ENCODE measurements around the gene COA3.

The COA3 gene

GRCh38 chr17:42844761-42845555 is 46.5 kb upstream of the COA3 start:
- TF ChIP-seq CTCF (IDR thresholded peaks at IDR 0.05; ENCODE audit: insufficient read depth, low read length, poor library complexity, severe bottlenecking) = no peak
- peaks cover 21% of the 10 kb centered on the region for H3K36me3 ChIP-seq (ENCODE audit: control insufficient read depth, insufficient read depth, low read length)
- DNase-seq (ENCODE audit: extremely low read depth, insufficient read length) = no peak

GRCh38 chr17:42844271-42844670 is 45.8 kb upstream of the COA3 start, which contains the start of gene AOC2:
Gene AOC2, plus strand, starts transcription at chr17:42844580. Its CDS starts 47 bp downstream, at chr17:42844627.
- H3K27me3 ChIP-seq (replicated peaks; ENCODE audit: control insufficient read depth, insufficient read depth, low read length) = no peaks in the 10 kb centered on the region
- no peak for TF ChIP-seq CTCF (IDR thresholded peaks at IDR 0.05; ENCODE audit: insufficient read depth, low read length, poor library complexity, severe bottlenecking)
- no peak within 1 kb of the TSS for H3K4me3 ChIP-seq (replicated peaks; ENCODE audit: low read depth, low read length)
- DNase-seq (ENCODE audit: extremely low read depth, insufficient read length) = no peak
- peaks cover 22% of the 10 kb centered on the region for H3K36me3 ChIP-seq (ENCODE audit: control insufficient read depth, insufficient read depth, low read length)

More at GRCh38 chr17:42844761-42845555, 46.5 kb upstream of the COA3 start:
- H3K27me3 ChIP-seq (replicated peaks; ENCODE audit: control insufficient read depth, insufficient read depth, low read length) = no peaks in the 10 kb centered on the region
- H3K4me3 ChIP-seq (replicated peaks; ENCODE audit: low read depth, low read length) = no peak overlapping the region

GRCh38 chr17:42843358-42843934 is 44.9 kb upstream of the COA3 start:
- no peak overlapping the region for H3K4me3 ChIP-seq (replicated peaks; ENCODE audit: low read depth, low read length)
- H3K27me3 ChIP-seq (replicated peaks; ENCODE audit: control insufficient read depth, insufficient read depth, low read length) = no peaks in the 10 kb centered on the region
- TF ChIP-seq CTCF (IDR thresholded peaks at IDR 0.05; ENCODE audit: insufficient read depth, low read length, poor library complexity, severe bottlenecking) = peak; percentile 73
- H3K36me3 ChIP-seq (ENCODE audit: control insufficient read depth, insufficient read depth, low read length) = peaks cover 31% of the 10 kb centered on the region
- DNase-seq (ENCODE audit: extremely low read depth, insufficient read length) = no peak

- peaks cover 39% of the 10 kb centered on the region for H3K36me3 ChIP-seq (ENCODE audit: control insufficient read depth, insufficient read depth, low read length)
- H3K27me3 ChIP-seq (replicated peaks; ENCODE audit: control insufficient read depth, insufficient read depth, low read length) = no peaks in the 10 kb centered on the region
- H3K4me3 ChIP-seq (replicated peaks; ENCODE audit: low read depth, low read length) = no peak overlapping the region
- no peak for DNase-seq (ENCODE audit: extremely low read depth, insufficient read length)
- no peak for TF ChIP-seq CTCF (IDR thresholded peaks at IDR 0.05; ENCODE audit: insufficient read depth, low read length, poor library complexity, severe bottlenecking)
Measured at GRCh38 chr17:42841975-42842685, 43.6 kb upstream of the COA3 start.

GRCh38 chr17:42835732-42836131 is 37.2 kb upstream of the COA3 start:
- no peak for DNase-seq (ENCODE audit: extremely low read depth, insufficient read length)
- no peaks in the 10 kb centered on the region for H3K27me3 ChIP-seq (replicated peaks; ENCODE audit: control insufficient read depth, insufficient read depth, low read length)
- peaks cover 26% of the 10 kb centered on the region for H3K36me3 ChIP-seq (ENCODE audit: control insufficient read depth, insufficient read depth, low read length)
- no peak for TF ChIP-seq CTCF (IDR thresholded peaks at IDR 0.05; ENCODE audit: insufficient read depth, low read length, poor library complexity, severe bottlenecking)
- H3K4me3 ChIP-seq (replicated peaks; ENCODE audit: low read depth, low read length) = no peak overlapping the region

Measured in GM06990 (cell line).